HCT116 (cell line): Measurements from ENCODE around the gene RAB27B. TPM values are rescaled to one million over a fixed set of nuclear protein-coding genes. Genes with fewer than 3 reads are reported as not detected.

Experiments
- ATAC-seq: fragments of 200-7000 bp; cut with Tn5 transposase; 2 replicates; pipeline ENCODE4 v1.9.1; 2020; ENCODE audit warnings: mild to moderate bottlenecking, moderate library complexity
- BruUV-seq: library from RNA; stranded (reverse); fragments of 400-500 nt; replicated peaks from 2 replicates; lab custom pipeline; 2021; lab: Mats Ljungman, UMichigan
- CTCF ChIA-PET: fragments of 300-600 bp; sonication (Branson Sonifier 250); formaldehyde crosslinking; loops from one replicate; lab custom pipeline; 2021; ENCODE audit warnings: antibody characterized with exemption; lab: Charles Lee
- POLR2A ChIA-PET: fragments of 300-600, 350-600 bp; sonication (Branson Sonifier 250); formaldehyde crosslinking; loops from one replicate; lab custom pipeline; 2021; ENCODE audit warnings: antibody characterized with exemption; lab: Charles Lee
- RAD21 ChIA-PET, 2 experiments: fragments of 300-600 bp; sonication (Branson Sonifier 250); formaldehyde crosslinking; loops; one replicate each; lab custom pipeline; 2023; ENCODE audit warnings: low total read pairs in 2 of 2; ENCODE audit not compliant: uncharacterized antibody in 2 of 2, unreplicated experiment in 2 of 2, low non-redundant PET in 1 of 2; lab: Charles Lee
- DNase-seq: peaks from one replicate; pipeline ENCODE4 v3.0.0-alpha.2; 2010; ENCODE audit warnings: low read depth, low spot score
- H2AFZ ChIP-seq: fragments of 200-600 bp; shearing (Covaris generic), sonication (generic); 2 replicates; pipeline ENCODE4 v1.6.1; 2017; ENCODE audit warnings: low read depth, mixed run types, mixed read lengths, antibody characterized with exemption, low read length; ENCODE audit not compliant: poor library complexity, severe bottlenecking
- H3K27ac ChIP-seq: 2 replicates; pipeline ENCODE4 v1.5.1; 2012; ENCODE audit warnings: low read depth, low read length
- H3K27me3 ChIP-seq: fragments of 200-600 bp; sonication (generic); 2 replicates; pipeline ENCODE4 v1.6.1; 2016; ENCODE audit warnings: mixed run types, low read length, mixed read lengths; ENCODE audit not compliant: insufficient read depth
- H3K36me3 ChIP-seq, 2 experiments: fragments of 200-500 bp in 1 of 2; fragments of 200-600 bp in 1 of 2; sonication (Bioruptor generic) in 1 of 2; sonication (generic) in 1 of 2; 2 replicates each; pipeline versions ENCODE4 v1.5.1 to v1.6.1; 2014 to 2016; ENCODE audit warnings: low read length in 2 of 2, inconsistent platforms in 1 of 2, mixed read lengths in 1 of 2, mixed run types in 1 of 2; ENCODE audit not compliant: insufficient read depth in 2 of 2, control insufficient read depth in 1 of 2
- H3K4me1 ChIP-seq, 2 experiments: fragments of 200-600 bp in 1 of 2; sonication (generic) in 1 of 2; 2 replicates each; pipeline versions ENCODE4 v1.5.1 to v1.6.1; 2012 to 2017; ENCODE audit warnings: low read length in 2 of 2, inconsistent platforms in 1 of 2, mild to moderate bottlenecking in 1 of 2, mixed read lengths in 1 of 2, mixed run types in 1 of 2, moderate library complexity in 1 of 2; ENCODE audit not compliant: insufficient read depth in 2 of 2, control insufficient read depth in 1 of 2
- H3K4me2 ChIP-seq: fragments of 200-600 bp; sonication (generic); 2 replicates; pipeline ENCODE4 v1.6.1; 2017; ENCODE audit warnings: mixed run types, low read length, mixed read lengths
- H3K4me3 ChIP-seq, 2 experiments: fragments of 200-600 bp in 1 of 2; sonication (generic) in 1 of 2; replicated peaks in 1 of 2; 2 replicates each; pipeline ENCODE4 v1.5.1; 2011 to 2016; ENCODE audit warnings: low read length in 2 of 2, control low read depth in 1 of 2, low read depth in 1 of 2, mild to moderate bottlenecking in 1 of 2, mixed read lengths in 1 of 2, mixed run types in 1 of 2
- H3K79me2 ChIP-seq: fragments of 200-600 bp; sonication (generic); 2 replicates; pipeline ENCODE4 v1.6.1; 2017; ENCODE audit warnings: mild to moderate bottlenecking, mixed run types, low read length, moderate library complexity, mixed read lengths; ENCODE audit not compliant: insufficient read depth
- H3K9ac ChIP-seq: fragments of 200-600 bp; sonication (generic); 2 replicates; pipeline ENCODE4 v1.6.1; 2016; ENCODE audit warnings: low read length, mixed read lengths
- H3K9me2 ChIP-seq: fragments of 200-600 bp; sonication (generic), shearing (Covaris generic); 2 replicates; pipeline ENCODE4 v1.6.1; 2017; ENCODE audit warnings: mixed run types, mild to moderate bottlenecking, moderate library complexity; ENCODE audit not compliant: insufficient read depth
- H3K9me3 ChIP-seq, 2 experiments: fragments of 200-500 bp in 1 of 2; fragments of 200-600 bp in 1 of 2; sonication (Bioruptor generic) in 1 of 2; sonication (generic) in 1 of 2; 2 replicates each; pipeline ENCODE4 v1.6.1; 2014 to 2017; ENCODE audit warnings: low read length in 2 of 2, mixed read lengths in 2 of 2, inconsistent platforms in 1 of 2, low read depth in 1 of 2, mild to moderate bottlenecking in 1 of 2, mixed run types in 1 of 2, moderate library complexity in 1 of 2; ENCODE audit not compliant: control insufficient read depth in 1 of 2, insufficient read depth in 1 of 2
- H4K20me1 ChIP-seq: fragments of 200-600 bp; sonication (generic), shearing (Covaris generic); 2 replicates; pipeline ENCODE4 v1.6.1; 2017; ENCODE audit warnings: mixed run types, mild to moderate bottlenecking, moderate library complexity; ENCODE audit not compliant: insufficient read depth
- CBX3 ChIP-seq: IDR thresholded peaks from 2 replicates; pipeline ENCODE4 v1.6.1; 2012; ENCODE audit warnings: low read depth
- CEBPB ChIP-seq: IDR thresholded peaks from 2 replicates; pipeline ENCODE4 v1.6.1; 2012; ENCODE audit warnings: low read depth
- EGR1 ChIP-seq: IDR thresholded peaks from 2 replicates; pipeline ENCODE4 v1.6.1; 2012; ENCODE audit warnings: low read depth
- ELF1 ChIP-seq: IDR thresholded peaks from 2 replicates; pipeline ENCODE4 v1.6.1; 2012; ENCODE audit warnings: low read depth, borderline replicate concordance
- EZH2 ChIP-seq: fragments of 200-600 bp; sonication (generic); IDR thresholded peaks from 2 replicates; pipeline ENCODE4 v1.6.1; 2017; ENCODE audit warnings: antibody characterized with exemption, mixed run types
- EZH2phosphoT487 ChIP-seq: fragments of 200-600 bp; IDR thresholded peaks from 2 replicates; pipeline ENCODE4 v1.6.1; 2018; ENCODE audit warnings: antibody characterized with exemption, borderline replicate concordance
- FOSL1 ChIP-seq: IDR thresholded peaks from 2 replicates; pipeline ENCODE4 v1.6.1; 2012; ENCODE audit warnings: low read depth
- POLR2AphosphoS5 ChIP-seq: IDR thresholded peaks from 2 replicates; pipeline ENCODE4 v1.6.1; 2011; ENCODE audit warnings: mild to moderate bottlenecking, low read depth, low read length, moderate library complexity
- RAD21 ChIP-seq: IDR thresholded peaks from 2 replicates; pipeline ENCODE4 v1.6.1; 2012; ENCODE audit warnings: low read depth, mild to moderate bottlenecking
- SIN3A ChIP-seq: IDR thresholded peaks from 2 replicates; pipeline ENCODE4 v1.6.1; 2012; ENCODE audit warnings: low read depth
- SRF ChIP-seq: IDR thresholded peaks from 2 replicates; pipeline ENCODE4 v1.6.1; 2012; ENCODE audit warnings: low read depth
- TCF7L2 ChIP-seq: IDR thresholded peaks from 2 replicates; pipeline ENCODE4 v1.7.0; 2011; ENCODE audit warnings: borderline replicate concordance, inconsistent platforms; ENCODE audit not compliant: insufficient read depth, insufficient read length; ENCODE audit errors: extremely low read depth
- YY1 ChIP-seq: IDR thresholded peaks from 2 replicates; pipeline ENCODE4 v1.6.1; 2011; ENCODE audit warnings: low read length, low read depth, moderate library complexity, mild to moderate bottlenecking; ENCODE audit not compliant: insufficient replicate concordance; ENCODE audit errors: extremely low read depth
- ZFX ChIP-seq: fragments of 450-650 bp; IDR thresholded peaks from 2 replicates; pipeline ENCODE4 v1.6.1; 2017
- intact Hi-C: fragments of 100-400 bp; cut with micrococcal nuclease; formaldehyde crosslinking; loops from 2 replicates; pipeline ENCODE4 v1.10.0; 2022
- total RNA-seq: library from RNA; stranded (reverse); gene quantifications from one replicate; pipeline ENCODE4 v1.2.1, GENCODE V29; 2021; ENCODE audit not compliant: unreplicated experiment
- TF ChIP-seq, protein P1 (sequence below): IDR thresholded peaks from 2 replicates; pipeline ENCODE4 v1.6.1; 2012
- TF ChIP-seq, protein P2 (sequence below): IDR thresholded peaks from 2 replicates; pipeline ENCODE4 v1.6.1; 2011; ENCODE audit warnings: mild to moderate bottlenecking, low read length, moderate library complexity; ENCODE audit not compliant: insufficient replicate concordance; ENCODE audit errors: extremely low read depth
- TF ChIP-seq, protein P3 (sequence below): IDR thresholded peaks from 2 replicates; pipeline ENCODE4 v1.6.1; 2012
- TF ChIP-seq, protein P4 (sequence below), 3 experiments: fragments of 200-600 bp in 1 of 3; sonication (generic) in 1 of 3; IDR thresholded peaks in 2 of 3; conservative IDR thresholded peaks in 1 of 3; 2 replicates each; pipeline ENCODE4 v1.5.1; 2012 to 2017; ENCODE audit warnings: low read depth in 2 of 3, low read length in 2 of 3, antibody characterized with exemption in 1 of 3, borderline replicate concordance in 1 of 3, control low read depth in 1 of 3, mild to moderate bottlenecking in 1 of 3, mixed read lengths in 1 of 3, mixed run types in 1 of 3, moderate library complexity in 1 of 3; ENCODE audit not compliant: insufficient read depth in 1 of 3
- TF ChIP-seq, protein P5 (sequence below): IDR thresholded peaks from 2 replicates; pipeline ENCODE4 v1.6.1; 2012; ENCODE audit warnings: low read depth

Gene RAB27B
- total RNA-seq, 1 experiment from 2014 or later, result 2.2 TPM

DNA sequence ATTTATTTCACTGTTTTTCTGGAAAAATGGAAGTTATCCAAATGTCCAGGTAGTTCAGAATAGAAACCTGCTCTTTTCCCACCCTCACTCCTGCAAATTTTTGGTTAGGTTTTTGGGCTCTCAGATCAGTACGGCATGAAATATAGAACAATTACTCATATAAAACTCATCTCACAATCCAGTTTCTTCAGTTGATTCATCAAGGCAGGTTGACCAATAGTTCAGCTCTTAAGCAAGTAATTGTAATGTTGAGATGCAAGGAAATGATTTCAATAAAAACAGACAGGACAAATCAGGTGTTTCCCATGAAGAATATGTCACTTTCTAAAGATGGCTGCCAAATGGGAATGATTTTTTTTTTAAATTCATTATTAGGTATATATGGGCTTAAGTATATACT is 2.0 kb downstream of the RAB27B start:
- H3K4me2 ChIP-seq, result no peak overlapping the region
- H3K9ac ChIP-seq, result no peak overlapping the region
- no peaks in the 10 kb centered on the region for H3K9me2 ChIP-seq
- intact Hi-C loops, result no loop called here
- no peak for TF ChIP-seq SIN3A
- no peak for TF ChIP-seq YY1
- TF ChIP-seq POLR2AphosphoS5, result no peak
- TF ChIP-seq, protein P1, sequence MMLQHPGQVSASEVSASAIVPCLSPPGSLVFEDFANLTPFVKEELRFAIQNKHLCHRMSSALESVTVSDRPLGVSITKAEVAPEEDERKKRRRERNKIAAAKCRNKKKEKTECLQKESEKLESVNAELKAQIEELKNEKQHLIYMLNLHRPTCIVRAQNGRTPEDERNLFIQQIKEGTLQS, result no peak
- TF ChIP-seq, protein P2, sequence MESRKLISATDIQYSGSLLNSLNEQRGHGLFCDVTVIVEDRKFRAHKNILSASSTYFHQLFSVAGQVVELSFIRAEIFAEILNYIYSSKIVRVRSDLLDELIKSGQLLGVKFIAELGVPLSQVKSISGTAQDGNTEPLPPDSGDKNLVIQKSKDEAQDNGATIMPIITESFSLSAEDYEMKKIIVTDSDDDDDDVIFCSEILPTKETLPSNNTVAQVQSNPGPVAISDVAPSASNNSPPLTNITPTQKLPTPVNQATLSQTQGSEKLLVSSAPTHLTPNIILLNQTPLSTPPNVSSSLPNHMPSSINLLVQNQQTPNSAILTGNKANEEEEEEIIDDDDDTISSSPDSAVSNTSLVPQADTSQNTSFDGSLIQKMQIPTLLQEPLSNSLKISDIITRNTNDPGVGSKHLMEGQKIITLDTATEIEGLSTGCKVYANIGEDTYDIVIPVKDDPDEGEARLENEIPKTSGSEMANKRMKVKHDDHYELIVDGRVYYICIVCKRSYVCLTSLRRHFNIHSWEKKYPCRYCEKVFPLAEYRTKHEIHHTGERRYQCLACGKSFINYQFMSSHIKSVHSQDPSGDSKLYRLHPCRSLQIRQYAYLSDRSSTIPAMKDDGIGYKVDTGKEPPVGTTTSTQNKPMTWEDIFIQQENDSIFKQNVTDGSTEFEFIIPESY, result no peak
- TF ChIP-seq CEBPB, result no peak
- TF ChIP-seq, protein P3, sequence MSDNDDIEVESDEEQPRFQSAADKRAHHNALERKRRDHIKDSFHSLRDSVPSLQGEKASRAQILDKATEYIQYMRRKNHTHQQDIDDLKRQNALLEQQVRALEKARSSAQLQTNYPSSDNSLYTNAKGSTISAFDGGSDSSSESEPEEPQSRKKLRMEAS, result no peak
- no peak for TF ChIP-seq ZFX
- no peak for TF ChIP-seq RAD21
- no peak for TF ChIP-seq ELF1
- TF ChIP-seq, protein P4, sequence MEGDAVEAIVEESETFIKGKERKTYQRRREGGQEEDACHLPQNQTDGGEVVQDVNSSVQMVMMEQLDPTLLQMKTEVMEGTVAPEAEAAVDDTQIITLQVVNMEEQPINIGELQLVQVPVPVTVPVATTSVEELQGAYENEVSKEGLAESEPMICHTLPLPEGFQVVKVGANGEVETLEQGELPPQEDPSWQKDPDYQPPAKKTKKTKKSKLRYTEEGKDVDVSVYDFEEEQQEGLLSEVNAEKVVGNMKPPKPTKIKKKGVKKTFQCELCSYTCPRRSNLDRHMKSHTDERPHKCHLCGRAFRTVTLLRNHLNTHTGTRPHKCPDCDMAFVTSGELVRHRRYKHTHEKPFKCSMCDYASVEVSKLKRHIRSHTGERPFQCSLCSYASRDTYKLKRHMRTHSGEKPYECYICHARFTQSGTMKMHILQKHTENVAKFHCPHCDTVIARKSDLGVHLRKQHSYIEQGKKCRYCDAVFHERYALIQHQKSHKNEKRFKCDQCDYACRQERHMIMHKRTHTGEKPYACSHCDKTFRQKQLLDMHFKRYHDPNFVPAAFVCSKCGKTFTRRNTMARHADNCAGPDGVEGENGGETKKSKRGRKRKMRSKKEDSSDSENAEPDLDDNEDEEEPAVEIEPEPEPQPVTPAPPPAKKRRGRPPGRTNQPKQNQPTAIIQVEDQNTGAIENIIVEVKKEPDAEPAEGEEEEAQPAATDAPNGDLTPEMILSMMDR (IDR thresholded peaks at IDR 0.05 in 2 of 3, conservative IDR thresholded peaks at IDR 0.05 in 1 of 3; ENCODE audit: borderline replicate concordance in 1 of 3, insufficient read depth in 1 of 3, low read depth in 2 of 3, low read length in 2 of 3), result no peak
- TF ChIP-seq CBX3, result no peak
- TF ChIP-seq EZH2, result no peak
- TF ChIP-seq, protein P5, sequence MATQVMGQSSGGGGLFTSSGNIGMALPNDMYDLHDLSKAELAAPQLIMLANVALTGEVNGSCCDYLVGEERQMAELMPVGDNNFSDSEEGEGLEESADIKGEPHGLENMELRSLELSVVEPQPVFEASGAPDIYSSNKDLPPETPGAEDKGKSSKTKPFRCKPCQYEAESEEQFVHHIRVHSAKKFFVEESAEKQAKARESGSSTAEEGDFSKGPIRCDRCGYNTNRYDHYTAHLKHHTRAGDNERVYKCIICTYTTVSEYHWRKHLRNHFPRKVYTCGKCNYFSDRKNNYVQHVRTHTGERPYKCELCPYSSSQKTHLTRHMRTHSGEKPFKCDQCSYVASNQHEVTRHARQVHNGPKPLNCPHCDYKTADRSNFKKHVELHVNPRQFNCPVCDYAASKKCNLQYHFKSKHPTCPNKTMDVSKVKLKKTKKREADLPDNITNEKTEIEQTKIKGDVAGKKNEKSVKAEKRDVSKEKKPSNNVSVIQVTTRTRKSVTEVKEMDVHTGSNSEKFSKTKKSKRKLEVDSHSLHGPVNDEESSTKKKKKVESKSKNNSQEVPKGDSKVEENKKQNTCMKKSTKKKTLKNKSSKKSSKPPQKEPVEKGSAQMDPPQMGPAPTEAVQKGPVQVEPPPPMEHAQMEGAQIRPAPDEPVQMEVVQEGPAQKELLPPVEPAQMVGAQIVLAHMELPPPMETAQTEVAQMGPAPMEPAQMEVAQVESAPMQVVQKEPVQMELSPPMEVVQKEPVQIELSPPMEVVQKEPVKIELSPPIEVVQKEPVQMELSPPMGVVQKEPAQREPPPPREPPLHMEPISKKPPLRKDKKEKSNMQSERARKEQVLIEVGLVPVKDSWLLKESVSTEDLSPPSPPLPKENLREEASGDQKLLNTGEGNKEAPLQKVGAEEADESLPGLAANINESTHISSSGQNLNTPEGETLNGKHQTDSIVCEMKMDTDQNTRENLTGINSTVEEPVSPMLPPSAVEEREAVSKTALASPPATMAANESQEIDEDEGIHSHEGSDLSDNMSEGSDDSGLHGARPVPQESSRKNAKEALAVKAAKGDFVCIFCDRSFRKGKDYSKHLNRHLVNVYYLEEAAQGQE, result no peak
- TF ChIP-seq EZH2phosphoT487, result no peak
- TF ChIP-seq EGR1, result no peak
- no peak for TF ChIP-seq FOSL1
- TF ChIP-seq TCF7L2, result no peak
- TF ChIP-seq SRF, result no peak
- H3K4me1 ChIP-seq, result peaks cover 13 to 24% of the 10 kb centered on the region in 2 experiments; a peak in 3 of 4 replicates
- no peaks in the 10 kb centered on the region for H3K27me3 ChIP-seq
- H3K36me3 ChIP-seq, result no peaks in the 10 kb centered on the region
- DNase-seq (no peak), ATAC-seq (no peak)
- H4K20me1 ChIP-seq, result no peaks in the 10 kb centered on the region
- ChIA-PET POLR2A (no interaction called here), CTCF (no interaction called here), RAD21 (no interaction called here)
- no peak overlapping the region for H3K27ac ChIP-seq
- H2AFZ ChIP-seq, result no peak overlapping the region
- H3K9me3 ChIP-seq, result no peaks in the 10 kb centered on the region
- H3K4me3 ChIP-seq, result no peak overlapping the region
- no TSS peak for BruUV-seq
- no peaks in the 10 kb centered on the region for H3K79me2 ChIP-seq
